GM23338 (cell line): ENCODE results near the gene PRSS21.

ENCODE experiments used
- CREB1 ChIP-seq: fragments of 250-450 bp; sonication (Bioruptor Pico); IDR thresholded peaks from 2 replicates; pipeline ENCODE4 v1.5.0; 2020; ENCODE audit warnings: low read depth, mild to moderate bottlenecking, moderate library complexity
- CTCF ChIP-seq, 2 experiments: fragments of 200-600 bp in 1 of 2; sonication (generic) in 1 of 2; conservative IDR thresholded peaks; 2 replicates each; pipeline versions ENCODE4 v1.5.1 to v1.6.1; 2016 to 2017; ENCODE audit warnings: antibody characterized with exemption in 2 of 2, low read depth in 2 of 2, mild to moderate bottlenecking in 2 of 2, moderate library complexity in 1 of 2
- EZH2 ChIP-seq: fragments of 200-600 bp; sonication (generic); IDR thresholded peaks from one replicate; pipeline ENCODE4 v1.8.0; 2017; ENCODE audit warnings: antibody characterized with exemption, mild to moderate bottlenecking, low read depth; ENCODE audit not compliant: unreplicated experiment
- EZH2phosphoT487 ChIP-seq: fragments of 200-600 bp; sonication (generic); IDR thresholded peaks from one replicate; pipeline ENCODE4 v1.8.1; 2018; ENCODE audit warnings: antibody characterized with exemption; ENCODE audit not compliant: unreplicated experiment
- JUNB ChIP-seq: IDR thresholded peaks from one replicate; pipeline ENCODE4 v1.6.1; 2016; ENCODE audit warnings: antibody characterized with exemption; ENCODE audit not compliant: unreplicated experiment
- NANOG ChIP-seq: IDR thresholded peaks from 2 replicates; pipeline ENCODE4 v1.6.1; 2016; ENCODE audit warnings: antibody characterized with exemption, borderline replicate concordance
- POLR2AphosphoS5 ChIP-seq: IDR thresholded peaks from 2 replicates; pipeline ENCODE4 v1.6.1; 2016; ENCODE audit warnings: antibody characterized with exemption, low read depth
- REST ChIP-seq: IDR thresholded peaks from one replicate; pipeline ENCODE4 v1.6.1; 2018; ENCODE audit warnings: antibody characterized with exemption; ENCODE audit not compliant: unreplicated experiment
- STAT1 ChIP-seq: IDR thresholded peaks from one replicate; pipeline ENCODE4 v1.6.1; 2016; ENCODE audit warnings: antibody characterized with exemption; ENCODE audit not compliant: unreplicated experiment
- ZNF114 ChIP-seq: fragments of 250-450 bp; sonication (Bioruptor Pico); IDR thresholded peaks from 2 replicates; pipeline ENCODE4 v1.5.0; 2020; ENCODE audit warnings: mild to moderate bottlenecking, moderate library complexity

GRCh38 chr16:2791174-2791573 lies 25.9 kb upstream of the PRSS21 start:
- TF ChIP-seq CTCF (conservative IDR thresholded peaks at IDR 0.05; ENCODE audit: low read depth in 2 of 2) (no peak), REST (no peak), EZH2 (no peak), POLR2AphosphoS5 (no peak), EZH2phosphoT487 (no peak), JUNB (no peak), STAT1 (no peak), NANOG (no peak), ZNF114 (CRISPR knock-in tag) (no peak), CREB1 (CRISPR knock-in tag) (no peak)
